ENCODE measurements around the gene WHRN.

Gene WHRN

DNA sequence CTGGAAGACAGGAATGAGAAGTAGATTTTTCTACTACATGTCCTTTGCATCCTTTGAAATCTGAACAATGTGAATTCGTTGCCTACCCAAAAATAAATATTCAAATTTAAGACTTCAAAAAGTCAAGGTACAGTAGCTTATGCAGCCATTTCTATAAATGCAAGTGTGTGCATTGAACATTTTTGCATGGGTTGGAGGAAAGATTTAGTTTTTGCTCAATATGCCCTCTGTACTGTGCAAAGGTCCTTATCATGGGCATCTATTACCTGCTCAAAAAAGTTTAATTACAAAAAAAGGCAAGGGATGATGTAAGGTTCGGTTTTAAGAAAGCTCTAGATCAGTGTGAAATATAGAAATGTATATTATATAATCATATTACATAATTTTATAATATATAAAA lies 140.1 kb downstream of the WHRN start:
- DNase-seq (ENCODE audit: low spot score) = no peak

DNA sequence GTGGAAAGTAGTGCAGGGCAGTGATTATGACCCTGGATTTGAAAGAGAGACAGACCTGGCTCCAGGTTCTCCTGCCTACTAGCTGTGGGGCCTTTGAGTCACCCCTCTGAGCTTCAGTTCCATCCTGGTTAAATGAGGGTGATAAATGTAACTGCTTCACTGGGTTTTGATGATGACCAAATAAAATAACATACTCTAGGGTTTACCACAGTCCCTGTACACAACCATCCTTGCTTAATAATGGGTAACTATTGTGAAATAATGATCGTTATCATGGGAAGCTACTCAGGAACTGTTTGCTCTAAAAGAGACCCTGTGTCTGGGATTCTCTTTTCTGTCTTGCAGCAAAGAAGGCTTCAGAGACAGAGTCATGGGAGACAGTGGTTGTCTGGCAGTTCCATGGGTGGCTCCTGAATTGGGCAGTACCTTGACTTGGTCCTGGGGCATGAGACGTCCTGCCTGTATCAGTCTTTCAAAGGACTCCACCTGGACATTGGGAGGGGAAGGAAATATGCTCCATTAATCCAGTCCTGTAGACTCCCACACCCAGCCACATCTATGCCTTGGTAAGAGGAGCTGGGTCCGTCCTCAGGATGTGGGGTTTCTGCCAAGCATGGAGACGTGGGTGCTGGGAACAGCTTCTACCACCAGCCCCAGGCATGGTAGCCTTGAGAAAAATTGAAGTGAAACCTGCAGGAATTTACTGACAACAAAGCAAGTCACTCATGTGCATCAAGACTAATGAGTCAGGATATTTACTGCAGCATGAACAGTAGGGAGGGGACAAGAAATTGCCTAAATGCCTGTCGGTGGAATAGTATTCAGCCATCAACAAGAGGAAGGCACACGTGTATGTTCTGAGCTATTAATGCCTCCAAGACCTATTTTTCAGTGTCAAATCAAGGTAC lies 140.9 kb downstream of the WHRN start:
- DNase-seq (ENCODE audit: low spot score) = no peak

GRCh38 chr9:114363424-114363823 lies 141.8 kb downstream of the WHRN start:
- DNase-seq (ENCODE audit: low spot score) = no peak

GRCh38 chr9:114362394-114362793 lies 142.9 kb downstream of the WHRN start:
- DNase-seq (ENCODE audit: low spot score) = no peak

DNA sequence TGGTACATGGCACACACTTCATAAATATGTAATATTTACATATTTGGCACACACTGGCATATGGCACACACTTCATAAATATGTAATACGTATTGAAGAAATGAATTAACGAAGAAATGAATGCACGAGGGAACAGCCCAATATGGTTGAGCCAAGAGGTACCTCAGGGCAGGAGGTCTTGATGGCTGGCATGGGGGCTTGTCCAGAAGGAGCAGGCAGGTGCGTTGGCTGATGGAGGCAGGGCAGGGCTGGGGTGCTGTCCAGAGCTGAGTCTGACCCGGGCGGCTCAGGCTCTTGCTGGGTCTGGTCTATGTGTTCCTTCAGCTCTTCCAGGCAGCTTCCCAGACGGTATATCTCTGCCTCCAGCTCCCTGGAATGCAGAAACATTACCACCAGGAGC lies 143.7 kb downstream of the WHRN start:
- DNase-seq (ENCODE audit: low spot score) = no peak

DNA sequence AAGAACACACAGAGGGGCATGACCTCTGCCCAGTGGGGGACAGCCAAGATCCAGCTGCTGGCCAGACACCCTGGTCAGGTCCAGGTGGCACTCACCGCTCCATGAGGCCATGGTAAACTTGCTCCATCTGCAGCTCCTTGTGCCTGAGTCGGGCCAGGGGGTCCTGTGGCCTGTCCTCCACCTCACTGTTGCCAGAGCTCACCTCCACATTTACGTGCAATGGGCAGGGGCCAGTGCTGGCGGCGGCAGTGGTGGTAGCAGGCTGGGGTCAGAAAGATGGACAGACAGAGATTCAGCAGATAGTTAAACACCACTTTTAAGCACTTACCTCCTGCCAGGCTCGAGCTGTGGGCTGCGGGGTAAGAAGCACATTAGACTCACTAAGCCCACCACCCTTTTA lies 145.5 kb downstream of the WHRN start:
- DNase-seq (ENCODE audit: low spot score) = no peak

DNA sequence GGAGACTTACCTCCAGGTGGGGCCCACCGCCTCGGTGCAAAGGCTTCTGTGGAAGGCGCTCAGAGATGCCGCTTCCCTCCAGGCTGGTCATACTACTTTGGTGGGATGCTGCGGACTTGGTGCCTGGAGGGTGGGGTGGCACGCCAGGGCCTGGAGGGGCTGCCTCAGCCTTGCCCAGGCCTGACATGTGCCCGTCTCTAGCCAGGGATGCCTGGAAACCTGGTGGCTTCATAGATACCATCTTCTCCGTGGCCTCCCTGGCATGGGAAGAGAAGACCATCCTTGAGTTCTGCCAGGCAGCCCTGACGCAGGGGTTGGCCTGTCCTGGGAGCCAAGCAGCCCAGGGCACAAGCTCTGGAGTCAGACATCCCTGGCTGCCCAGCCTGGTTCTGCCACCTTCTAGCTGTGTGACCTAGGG lies 147.4 kb downstream of the WHRN start:
- DNase-seq (ENCODE audit: low spot score) = no peak

GRCh38 chr9:114357360-114357759 lies 147.9 kb downstream of the WHRN start:
- no peak for DNase-seq (ENCODE audit: low spot score)

DNA sequence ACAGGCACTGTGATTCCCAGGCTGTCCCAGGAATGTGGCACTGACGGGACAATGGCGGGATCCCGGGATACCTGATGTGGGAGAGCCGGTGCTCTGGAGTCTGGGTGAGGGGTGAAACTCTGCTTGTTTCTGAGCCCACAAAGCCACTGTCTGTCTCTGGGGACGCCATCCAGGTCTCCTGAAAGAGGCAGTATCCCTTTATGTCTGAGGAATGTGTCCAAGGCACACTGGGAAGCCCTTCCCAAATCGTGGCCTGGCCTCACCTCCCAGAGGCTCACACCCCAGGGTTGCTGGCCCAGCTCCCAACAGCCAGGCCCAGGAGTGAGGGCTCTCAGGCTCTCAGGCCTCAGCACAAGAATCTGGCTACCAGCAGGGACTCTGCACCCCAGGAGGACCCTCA lies 148.5 kb downstream of the WHRN start:
- DNase-seq (ENCODE audit: low spot score) = no peak

- no peak for DNase-seq (ENCODE audit: low spot score)
Observed at GRCh38 chr9:114355821-114356220, 149.5 kb downstream of the WHRN start.

Data from pons (tissue), 1 donor.